GM21390 (cell line): ENCODE data around the gene NOD2.

Source experiments
- ATAC-seq: cut with Tn5 transposase; IDR thresholded peaks from one replicate; pipeline ENCODE4 v1.9.1; 2021; ENCODE audit not compliant: unreplicated experiment

The NOD2 gene

DNA sequence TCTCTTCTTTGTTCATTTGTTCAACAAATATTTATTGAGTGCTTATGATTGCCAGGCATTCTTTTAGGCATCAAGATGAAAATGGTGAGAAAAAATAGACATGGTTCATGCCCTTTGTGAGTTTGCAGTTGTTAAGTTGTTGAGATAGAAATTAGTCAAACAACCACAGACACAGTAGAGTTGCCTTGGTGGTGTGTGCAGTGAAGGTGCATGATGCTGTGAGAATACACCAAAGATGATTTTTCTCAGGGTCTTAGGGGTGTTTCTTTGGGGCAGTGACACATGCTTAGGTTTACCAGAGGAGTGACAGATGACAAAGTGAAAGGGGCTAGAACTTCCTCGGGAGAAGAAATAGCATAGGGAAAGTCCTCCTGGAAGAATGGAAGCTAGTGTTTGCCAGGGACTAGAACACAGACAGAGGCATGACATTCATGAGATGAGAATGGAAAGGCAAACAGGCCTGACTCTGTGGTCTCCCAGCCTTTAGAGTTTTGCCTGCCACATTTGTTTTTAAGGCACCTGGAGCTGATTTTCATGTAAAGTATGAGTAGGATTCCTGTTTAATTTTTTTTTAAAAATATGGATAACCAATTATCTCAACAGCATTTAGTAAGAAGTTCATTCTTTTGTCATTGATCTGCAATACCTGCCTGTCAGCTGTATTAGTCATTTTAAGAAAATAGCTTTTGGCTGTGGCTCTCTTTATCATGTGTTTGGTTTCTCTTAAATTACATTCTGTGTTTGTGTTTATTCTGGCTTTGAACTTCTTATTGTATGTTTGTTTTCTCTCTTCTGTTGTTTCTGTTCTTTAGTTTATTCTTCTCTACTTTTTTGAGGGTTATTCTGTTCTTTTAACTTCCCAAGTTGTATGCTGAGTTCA is 85.1 kb downstream of the NOD2 start:
- ATAC-seq = no peak

DNA sequence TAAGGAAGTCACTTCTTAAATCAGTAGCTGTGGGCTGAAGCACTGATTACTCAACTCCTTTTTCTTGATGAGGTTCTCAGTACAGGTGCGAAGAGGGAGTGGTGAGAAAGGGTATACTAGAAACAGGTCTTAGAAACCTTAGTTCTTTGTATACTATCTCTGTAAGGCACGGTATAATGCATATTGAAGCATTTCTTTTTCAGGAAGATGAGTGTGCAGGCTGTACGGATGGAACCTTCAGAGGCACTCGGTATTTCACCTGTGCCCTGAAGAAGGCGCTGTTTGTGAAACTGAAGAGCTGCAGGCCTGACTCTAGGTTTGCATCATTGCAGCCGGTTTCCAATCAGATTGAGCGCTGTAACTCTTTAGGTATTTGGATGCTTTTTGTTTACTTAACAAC is 87.6 kb downstream of the NOD2 start:
- ATAC-seq = no peak

DNA sequence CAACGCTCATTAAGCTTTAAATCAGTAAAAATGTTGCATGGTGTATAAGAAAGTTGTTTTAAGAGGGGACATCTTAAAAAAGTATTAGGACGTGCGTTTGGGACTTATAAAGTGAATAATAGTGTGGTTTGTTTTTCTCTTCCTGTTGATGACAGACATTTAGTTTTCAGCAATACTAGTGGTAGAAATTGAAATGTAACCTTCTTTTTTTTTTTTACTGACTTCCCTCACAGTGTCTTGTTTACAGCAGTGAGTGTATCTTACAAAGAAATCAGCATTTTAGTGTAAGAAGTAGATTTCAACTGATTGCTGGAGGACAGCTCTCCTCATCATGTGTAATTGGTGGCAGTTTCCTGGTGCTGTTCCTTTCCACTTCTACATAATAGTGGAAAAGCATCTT is 88.1 kb downstream of the NOD2 start:
- no peak for ATAC-seq
